ENCODE results near the gene ODC1.

Gene ODC1

DNA sequence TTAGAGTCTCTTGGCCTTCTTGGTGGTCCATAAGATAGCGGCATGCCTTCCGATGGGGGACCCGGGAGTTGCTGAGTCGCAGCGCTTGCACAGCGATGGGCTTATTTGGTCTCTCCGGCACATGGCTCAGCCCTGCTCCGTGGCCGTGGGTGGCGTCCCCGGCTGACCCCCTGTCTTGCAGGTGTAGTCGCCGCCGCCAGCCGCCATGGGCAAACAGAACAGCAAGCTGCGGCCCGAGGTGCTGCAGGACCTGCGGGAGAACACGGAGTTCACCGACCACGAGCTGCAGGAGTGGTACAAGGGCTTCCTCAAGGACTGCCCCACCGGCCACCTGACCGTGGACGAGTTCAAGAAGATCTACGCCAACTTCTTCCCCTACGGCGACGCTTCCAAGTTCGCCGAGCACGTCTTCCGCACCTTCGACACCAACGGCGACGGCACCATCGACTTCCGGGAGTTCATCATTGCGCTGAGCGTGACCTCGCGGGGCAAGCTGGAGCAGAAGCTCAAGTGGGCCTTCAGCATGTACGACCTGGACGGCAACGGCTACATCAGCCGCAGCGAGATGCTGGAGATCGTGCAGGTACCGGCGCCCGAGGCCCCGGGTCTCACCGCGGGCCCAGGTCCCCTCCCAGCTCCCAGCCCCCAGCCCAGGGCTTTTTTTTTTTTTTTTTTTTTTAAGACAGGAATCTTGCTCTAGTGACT is 28.4 kb downstream of the ODC1 start:
- Histone ChIP-seq H3K4me3 (ENCODE audit: low read depth in 1 of 2, low read length in 2 of 2) (no peak overlapping the region), H3K27ac (ENCODE audit: low read depth, low read length) (no peak overlapping the region), H3K36me3 (ENCODE audit: insufficient read depth, low read length) (peaks cover 17% of the 10 kb centered on the region), H3K9ac (ENCODE audit: low read length) (no peak overlapping the region), H3K9me3 (ENCODE audit: low read length) (no peaks in the 10 kb centered on the region), H3K27me3 (ENCODE audit: control insufficient read depth in 1 of 2, insufficient read depth in 2 of 2, low read length in 2 of 2) (no peaks in the 10 kb centered on the region), H3K4me1 (ENCODE audit: insufficient read depth, low read length) (no peaks in the 10 kb centered on the region)

DNA sequence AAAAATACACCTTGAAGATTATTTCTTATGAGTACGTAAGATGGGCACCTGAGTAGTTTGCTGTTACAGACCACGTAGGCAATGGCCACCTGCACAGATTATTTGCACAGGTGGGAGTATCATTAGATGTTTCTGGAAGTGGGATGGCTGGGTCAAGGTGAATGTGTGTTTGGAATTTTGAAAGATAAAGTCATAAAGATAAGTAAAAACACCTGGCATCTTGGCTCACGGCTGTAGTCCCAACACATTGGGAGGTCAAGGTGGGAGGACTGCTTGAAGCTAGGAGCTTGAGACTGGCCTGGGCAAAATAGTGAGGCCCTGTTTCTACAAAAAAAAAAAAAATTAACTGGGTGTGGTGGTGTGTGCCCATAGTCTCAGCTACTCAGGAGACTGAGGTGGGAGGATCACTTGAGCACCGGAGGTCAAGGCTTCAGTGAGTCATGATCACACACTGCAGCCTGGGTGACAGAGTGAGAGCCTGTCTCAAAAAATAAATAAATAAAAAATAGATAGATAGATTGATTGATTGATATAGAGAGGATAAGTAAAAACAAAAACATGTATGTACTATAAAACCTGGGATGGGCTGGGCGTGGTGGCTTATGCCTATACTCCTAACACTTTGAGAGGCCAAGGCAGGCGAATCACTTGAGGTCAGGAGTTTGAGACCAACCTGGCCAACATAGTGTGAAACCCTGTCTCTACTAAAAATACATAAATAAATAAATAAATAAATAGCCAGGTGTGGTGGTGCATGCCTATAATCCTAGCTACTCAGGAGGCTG is 30.4 kb downstream of the ODC1 start:
- Histone ChIP-seq H3K9me3 (ENCODE audit: low read length) (no peaks in the 10 kb centered on the region), H3K27me3 (ENCODE audit: control insufficient read depth in 1 of 2, insufficient read depth in 2 of 2, low read length in 2 of 2) (no peaks in the 10 kb centered on the region), H3K4me1 (ENCODE audit: insufficient read depth, low read length) (peaks cover 18% of the 10 kb centered on the region), H3K4me3 (ENCODE audit: low read depth in 1 of 2, low read length in 2 of 2) (no peak overlapping the region), H3K9ac (ENCODE audit: low read length) (no peak overlapping the region), H3K36me3 (ENCODE audit: insufficient read depth, low read length) (peaks cover 11% of the 10 kb centered on the region), H3K27ac (ENCODE audit: low read depth, low read length) (no peak overlapping the region)

DNA sequence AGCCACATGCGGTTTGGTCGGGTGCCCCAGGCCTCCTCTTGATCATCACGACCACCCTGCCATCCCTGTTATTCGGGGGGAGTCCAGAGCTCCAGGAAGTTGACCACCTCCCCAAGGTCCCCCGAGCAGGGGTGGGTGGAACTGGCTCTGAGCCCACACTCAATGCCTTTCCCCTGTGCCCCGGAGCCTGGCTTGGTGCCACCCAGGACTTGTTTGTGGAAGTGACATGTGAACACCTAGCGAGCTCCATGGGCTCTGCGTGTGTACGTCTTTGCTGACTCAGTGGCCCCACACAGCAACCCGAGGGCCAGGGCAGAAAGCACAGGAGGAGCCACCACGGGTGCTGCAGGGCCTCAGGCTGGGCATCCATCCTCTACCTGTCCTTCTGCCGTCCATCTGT is 32.5 kb downstream of the ODC1 start:
- H3K9ac ChIP-seq (ENCODE audit: low read length), result no peak overlapping the region
- no peak overlapping the region for H3K4me3 ChIP-seq (ENCODE audit: low read depth in 1 of 2, low read length in 2 of 2)
- no peaks in the 10 kb centered on the region for H3K27me3 ChIP-seq (ENCODE audit: control insufficient read depth in 1 of 2, insufficient read depth in 2 of 2, low read length in 2 of 2)
- H3K36me3 ChIP-seq (ENCODE audit: insufficient read depth, low read length), result no peaks in the 10 kb centered on the region
- H3K27ac ChIP-seq (ENCODE audit: low read depth, low read length), result no peak overlapping the region
- no peaks in the 10 kb centered on the region for H3K9me3 ChIP-seq (ENCODE audit: low read length)
- peaks cover 37% of the 10 kb centered on the region for H3K4me1 ChIP-seq (ENCODE audit: insufficient read depth, low read length)

DNA sequence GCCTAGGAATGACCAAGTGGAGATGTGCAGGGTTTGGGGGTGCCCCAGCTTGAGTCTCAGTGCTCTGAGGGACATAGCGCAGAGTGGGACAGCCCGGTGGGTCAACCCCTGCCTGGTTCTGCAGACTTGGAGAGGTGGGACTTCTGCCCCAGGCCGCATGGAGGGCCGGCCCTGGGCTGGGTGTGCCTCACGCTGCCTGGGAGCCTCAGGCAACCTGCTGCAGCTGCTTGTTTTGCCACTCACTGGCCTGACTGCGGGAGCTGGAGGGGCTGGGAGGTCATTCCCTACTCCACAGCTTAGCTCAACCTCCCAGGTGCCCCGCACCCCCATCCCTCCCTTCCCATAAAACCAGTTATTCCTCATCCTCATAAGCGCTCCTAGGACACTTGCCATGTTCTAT is 33.1 kb downstream of the ODC1 start:
- Histone ChIP-seq H3K36me3 (ENCODE audit: insufficient read depth, low read length) (no peaks in the 10 kb centered on the region), H3K9ac (ENCODE audit: low read length) (no peak overlapping the region), H3K4me3 (ENCODE audit: low read depth in 1 of 2, low read length in 2 of 2) (no peak overlapping the region), H3K9me3 (ENCODE audit: low read length) (no peaks in the 10 kb centered on the region), H3K27me3 (ENCODE audit: control insufficient read depth in 1 of 2, insufficient read depth in 2 of 2, low read length in 2 of 2) (no peaks in the 10 kb centered on the region), H3K27ac (ENCODE audit: low read depth, low read length) (no peak overlapping the region), H3K4me1 (ENCODE audit: insufficient read depth, low read length) (peaks cover 40% of the 10 kb centered on the region)

DNA sequence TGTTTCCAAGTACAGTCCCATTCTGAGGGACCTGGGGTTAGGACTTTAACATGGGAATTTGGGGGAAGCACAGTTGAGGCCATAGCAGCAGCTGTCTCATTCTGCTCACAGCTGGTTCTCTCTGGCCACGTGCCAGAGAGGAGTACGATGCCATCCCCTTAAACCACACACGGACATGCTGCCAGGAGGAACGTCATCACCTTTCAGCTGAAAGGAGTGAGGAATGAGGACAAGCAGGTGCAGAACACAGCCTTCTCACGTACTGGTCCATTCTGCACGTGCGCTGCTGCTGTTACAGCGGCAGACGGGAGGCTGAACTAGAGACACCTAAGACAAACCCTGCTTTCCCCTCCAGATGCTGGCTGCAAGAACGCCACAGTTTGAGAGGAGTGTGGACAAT is 33.5 kb downstream of the ODC1 start:
- peaks cover 40% of the 10 kb centered on the region for H3K4me1 ChIP-seq (ENCODE audit: insufficient read depth, low read length)
- H3K27me3 ChIP-seq (ENCODE audit: control insufficient read depth in 1 of 2, insufficient read depth in 2 of 2, low read length in 2 of 2), result no peaks in the 10 kb centered on the region
- H3K9me3 ChIP-seq (ENCODE audit: low read length), result no peaks in the 10 kb centered on the region
- no peak overlapping the region for H3K27ac ChIP-seq (ENCODE audit: low read depth, low read length)
- no peak overlapping the region for H3K4me3 ChIP-seq (ENCODE audit: low read depth in 1 of 2, low read length in 2 of 2)
- no peak overlapping the region for H3K9ac ChIP-seq (ENCODE audit: low read length)
- H3K36me3 ChIP-seq (ENCODE audit: insufficient read depth, low read length), result no peaks in the 10 kb centered on the region

DNA sequence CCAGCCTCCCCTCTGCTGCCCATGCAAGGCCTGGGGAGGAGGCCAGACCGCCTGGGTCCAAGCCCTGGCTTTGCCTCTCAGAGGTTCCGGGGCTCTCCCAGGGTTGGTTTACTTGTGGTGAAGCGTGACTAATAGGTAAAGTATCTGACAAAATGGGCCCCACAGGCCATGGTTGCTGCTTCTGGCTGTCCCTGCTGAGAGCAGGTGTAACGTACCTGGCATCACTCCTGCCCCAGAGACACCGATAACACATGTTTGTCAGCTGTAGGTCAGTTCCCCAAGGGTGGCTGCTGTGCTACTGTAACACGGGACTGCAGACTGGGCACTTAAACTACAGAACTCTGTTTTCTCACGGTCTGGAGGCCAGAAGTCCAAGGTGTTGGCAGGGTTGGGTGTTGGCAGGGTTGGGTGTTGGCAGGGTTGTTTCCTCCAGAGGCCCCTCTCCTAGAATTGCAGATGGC is 34.1 kb downstream of the ODC1 start:
- no peak overlapping the region for H3K4me3 ChIP-seq (ENCODE audit: low read depth in 1 of 2, low read length in 2 of 2)
- H3K27me3 ChIP-seq (ENCODE audit: control insufficient read depth in 1 of 2, insufficient read depth in 2 of 2, low read length in 2 of 2), result no peaks in the 10 kb centered on the region
- H3K36me3 ChIP-seq (ENCODE audit: insufficient read depth, low read length), result no peaks in the 10 kb centered on the region
- H3K9ac ChIP-seq (ENCODE audit: low read length), result no peak overlapping the region
- peaks cover 45% of the 10 kb centered on the region for H3K4me1 ChIP-seq (ENCODE audit: insufficient read depth, low read length)
- H3K27ac ChIP-seq (ENCODE audit: low read depth, low read length), result no peak overlapping the region
- H3K9me3 ChIP-seq (ENCODE audit: low read length), result no peaks in the 10 kb centered on the region

DNA sequence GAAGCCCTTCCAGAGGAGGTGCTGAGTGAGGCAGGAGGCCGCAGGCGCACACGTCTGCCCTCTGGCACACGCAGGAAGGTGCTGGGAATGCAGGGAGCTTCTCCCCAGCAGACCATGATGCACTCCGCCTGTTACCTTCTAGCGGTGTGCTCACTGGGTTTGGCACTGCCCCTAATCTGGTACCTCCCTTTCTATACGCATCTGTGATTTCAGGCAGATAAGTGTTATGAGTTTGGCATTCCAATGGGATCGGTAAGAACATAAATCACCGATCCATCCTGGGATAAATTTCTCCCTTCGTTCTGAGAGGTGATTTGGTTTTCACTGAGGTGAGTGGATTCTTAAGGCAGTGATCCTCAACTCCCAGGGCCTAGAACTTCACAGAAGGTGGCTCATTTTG is 34.6 kb downstream of the ODC1 start:
- no peaks in the 10 kb centered on the region for H3K36me3 ChIP-seq (ENCODE audit: insufficient read depth, low read length)
- no peak overlapping the region for H3K4me3 ChIP-seq (ENCODE audit: low read depth in 1 of 2, low read length in 2 of 2)
- no peaks in the 10 kb centered on the region for H3K9me3 ChIP-seq (ENCODE audit: low read length)
- no peaks in the 10 kb centered on the region for H3K27me3 ChIP-seq (ENCODE audit: control insufficient read depth in 1 of 2, insufficient read depth in 2 of 2, low read length in 2 of 2)
- H3K4me1 ChIP-seq (ENCODE audit: insufficient read depth, low read length), result peaks cover 51% of the 10 kb centered on the region
- no peak overlapping the region for H3K27ac ChIP-seq (ENCODE audit: low read depth, low read length)
- no peak overlapping the region for H3K9ac ChIP-seq (ENCODE audit: low read length)

DNA sequence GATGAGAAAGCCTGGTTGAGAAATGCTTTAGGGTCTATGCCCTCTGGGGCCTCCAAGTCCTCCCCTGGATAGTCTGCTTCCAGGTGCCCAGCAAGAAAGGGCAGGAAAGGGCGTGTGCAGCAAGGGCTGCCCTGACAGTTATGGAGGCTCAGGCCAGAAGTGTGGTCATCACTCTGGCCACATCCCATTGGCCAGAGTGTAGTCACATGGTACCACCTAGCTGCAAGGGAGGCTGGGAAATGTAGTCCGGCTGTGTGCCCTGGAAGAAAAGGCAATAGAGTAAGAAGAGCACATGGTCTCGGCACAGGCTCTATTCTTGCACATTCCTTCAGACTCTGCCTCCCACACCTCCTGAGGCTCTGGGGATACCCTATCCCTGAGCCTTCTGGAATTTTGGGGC is 35.7 kb downstream of the ODC1 start:
- Histone ChIP-seq H3K4me3 (ENCODE audit: low read depth in 1 of 2, low read length in 2 of 2) (no peak overlapping the region), H3K36me3 (ENCODE audit: insufficient read depth, low read length) (no peaks in the 10 kb centered on the region), H3K9me3 (ENCODE audit: low read length) (no peaks in the 10 kb centered on the region), H3K4me1 (ENCODE audit: insufficient read depth, low read length) (peaks cover 62% of the 10 kb centered on the region), H3K27ac (ENCODE audit: low read depth, low read length) (peak overlapping the region; percentile 16), H3K27me3 (ENCODE audit: control insufficient read depth in 1 of 2, insufficient read depth in 2 of 2, low read length in 2 of 2) (no peaks in the 10 kb centered on the region), H3K9ac (ENCODE audit: low read length) (no peak overlapping the region)

DNA sequence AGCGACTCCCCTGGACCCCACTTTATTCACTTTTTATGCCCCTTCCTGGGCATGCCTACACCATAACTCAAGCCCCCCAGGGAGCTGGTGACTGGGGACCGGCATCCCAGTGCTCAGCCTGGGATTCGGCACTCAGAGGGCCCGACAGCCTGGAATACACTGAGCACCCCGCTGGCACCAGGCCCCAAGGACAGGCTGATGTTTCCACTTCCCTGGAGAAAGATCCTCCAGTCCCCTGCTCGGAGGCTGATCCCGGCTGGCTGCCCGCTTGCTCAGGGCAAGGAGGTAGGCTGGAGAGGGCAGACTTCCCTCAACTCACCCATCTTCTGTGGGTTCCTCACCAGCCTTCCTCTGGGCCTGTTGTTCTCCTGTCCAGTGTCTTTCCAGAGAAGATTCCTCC is 36.6 kb downstream of the ODC1 start:
- Histone ChIP-seq H3K36me3 (ENCODE audit: insufficient read depth, low read length) (no peaks in the 10 kb centered on the region), H3K9ac (ENCODE audit: low read length) (no peak overlapping the region), H3K9me3 (ENCODE audit: low read length) (no peaks in the 10 kb centered on the region), H3K27me3 (ENCODE audit: control insufficient read depth in 1 of 2, insufficient read depth in 2 of 2, low read length in 2 of 2) (no peaks in the 10 kb centered on the region), H3K27ac (ENCODE audit: low read depth, low read length) (no peak overlapping the region), H3K4me1 (ENCODE audit: insufficient read depth, low read length) (peaks cover 70% of the 10 kb centered on the region), H3K4me3 (ENCODE audit: low read depth in 1 of 2, low read length in 2 of 2) (no peak overlapping the region)

DNA sequence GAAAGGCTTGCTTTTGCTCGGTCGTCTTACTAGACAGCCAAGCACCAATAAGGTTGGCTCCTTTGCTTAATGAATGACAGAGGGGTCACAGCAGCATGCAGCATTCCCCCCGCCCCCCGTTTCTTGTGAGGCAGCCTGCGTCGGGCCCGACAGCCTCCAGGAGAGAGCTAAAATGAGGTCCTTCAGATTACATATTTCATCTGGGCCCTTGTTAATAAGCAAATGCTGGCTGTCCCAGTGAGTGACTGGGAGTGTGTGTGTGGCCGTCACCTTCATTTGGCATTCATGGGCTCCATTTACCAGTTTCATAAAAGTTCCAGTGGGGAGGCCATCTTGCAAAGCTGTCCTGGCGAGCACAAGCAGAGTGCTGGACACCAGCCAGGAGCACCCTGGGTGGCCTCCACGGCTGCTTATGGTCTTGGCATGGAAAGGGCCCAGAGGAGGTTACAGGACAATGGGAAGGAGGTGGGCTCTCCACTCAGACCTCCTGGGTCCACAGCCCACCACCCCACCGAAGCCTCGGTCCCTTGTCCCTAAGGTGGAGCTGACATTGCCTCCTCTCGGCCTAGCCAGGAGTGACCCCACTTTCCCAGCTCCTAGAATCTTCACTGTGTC is 37.2 kb downstream of the ODC1 start:
- Histone ChIP-seq H3K27ac (ENCODE audit: low read depth, low read length) (no peak overlapping the region), H3K9ac (ENCODE audit: low read length) (no peak overlapping the region), H3K4me1 (ENCODE audit: insufficient read depth, low read length) (peaks cover 76% of the 10 kb centered on the region), H3K4me3 (ENCODE audit: low read depth in 1 of 2, low read length in 2 of 2) (no peak overlapping the region), H3K27me3 (ENCODE audit: control insufficient read depth in 1 of 2, insufficient read depth in 2 of 2, low read length in 2 of 2) (no peaks in the 10 kb centered on the region), H3K36me3 (ENCODE audit: insufficient read depth, low read length) (no peaks in the 10 kb centered on the region), H3K9me3 (ENCODE audit: low read length) (no peaks in the 10 kb centered on the region)

DNA sequence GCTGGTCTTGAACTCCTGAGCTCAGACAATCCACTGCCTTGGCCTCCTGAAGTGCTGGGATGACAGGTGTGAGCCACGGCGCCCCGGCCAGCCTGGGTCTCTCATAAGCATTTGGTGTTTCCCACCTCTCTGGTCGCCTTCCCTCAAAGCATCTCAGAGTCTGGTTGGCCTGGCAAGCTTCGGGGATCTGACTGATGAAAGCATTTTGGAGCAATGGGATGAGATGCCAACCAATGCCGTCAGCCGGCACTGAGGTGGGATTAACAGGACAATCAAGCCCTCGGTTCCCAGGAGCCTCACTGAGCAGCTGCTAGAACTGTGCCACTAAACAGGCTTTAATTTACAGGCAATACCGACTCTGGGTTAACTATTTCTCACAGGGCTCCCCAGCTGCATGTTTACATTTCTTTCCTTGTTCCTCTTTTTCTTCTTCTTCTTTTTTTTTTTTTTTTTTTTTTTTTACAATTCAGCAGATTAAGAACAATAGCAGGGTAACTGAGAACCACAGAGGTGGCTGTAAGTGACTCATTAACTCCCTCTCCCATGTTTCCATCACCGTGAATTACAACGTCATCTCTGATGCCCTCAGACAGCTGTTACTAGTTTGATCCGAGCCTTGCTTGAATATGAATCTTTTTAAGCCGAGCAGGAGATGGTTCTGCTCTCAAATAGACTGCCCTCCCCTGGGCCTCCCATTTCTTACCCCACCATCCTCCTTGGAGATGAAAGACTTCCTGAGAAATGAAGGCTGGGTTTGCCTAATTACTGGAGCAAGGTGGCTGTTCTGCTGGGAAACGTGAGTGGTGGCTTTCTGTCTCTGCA is 37.9 kb downstream of the ODC1 start:
- H3K4me1 ChIP-seq (ENCODE audit: insufficient read depth, low read length), result peaks cover 83% of the 10 kb centered on the region

More for the DNA sequence above, 37.9 kb downstream of the ODC1 start:
- Histone ChIP-seq H3K9me3 (ENCODE audit: low read length) (no peaks in the 10 kb centered on the region), H3K4me3 (ENCODE audit: low read depth in 1 of 2, low read length in 2 of 2) (no peak overlapping the region), H3K36me3 (ENCODE audit: insufficient read depth, low read length) (no peaks in the 10 kb centered on the region), H3K9ac (ENCODE audit: low read length) (no peak overlapping the region), H3K27ac (ENCODE audit: low read depth, low read length) (no peak overlapping the region), H3K27me3 (ENCODE audit: control insufficient read depth in 1 of 2, insufficient read depth in 2 of 2, low read length in 2 of 2) (no peaks in the 10 kb centered on the region)
